Measurements from ENCODE around the gene DDX49. TPM values are rescaled to one million over a fixed set of nuclear protein-coding genes. Genes with fewer than 3 reads are reported as not detected.

Gene DDX49
- total and polyA plus RNA-seq, 9 of the 15 experiments (the other 6 are each of a cell fraction or from before 2014, with no cell fraction given), result 1.1 to 113 (median 45.7) TPM

- TF ChIP-seq REST (IDR thresholded peaks at IDR 0.05; ENCODE audit: borderline replicate concordance), result no peak
- TF ChIP-seq REST (CRISPR knock-in tag; IDR thresholded peaks at IDR 0.05; ENCODE audit: low read depth), result no peak
- peak; percentile 49; the same call in 1 of the 2 replicates for TF ChIP-seq ZNF766 (CRISPR knock-in tag; conservative IDR thresholded peaks at IDR 0.05)
- 0 out of 2 replicates have a peak, but pooled peaks have one; percentile 38 for TF ChIP-seq HIVEP1 (CRISPR knock-in tag; IDR thresholded peaks at IDR 0.05)
- TF ChIP-seq TOE1 (IDR thresholded peaks at IDR 0.05; ENCODE audit: borderline replicate concordance), result no peak
- no peak for TF ChIP-seq TOE1 (CRISPR knock-in tag; IDR thresholded peaks at IDR 0.05; ENCODE audit: borderline replicate concordance, low read depth)
- peak; percentile 48; the same call in 1 of the 2 replicates for TF ChIP-seq POLR2A (conservative IDR thresholded peaks at IDR 0.05)
- peak; percentile 48 for TF ChIP-seq DPF2 (IDR thresholded peaks at IDR 0.05)
- peak; percentile 32; the same call in 1 of the 2 replicates for TF ChIP-seq POLR2G (IDR thresholded peaks at IDR 0.05; ENCODE audit: low read depth, low read length)
- no peak for TF ChIP-seq CREBBP (IDR thresholded peaks at IDR 0.05; ENCODE audit: low read depth, low read length)
- TF ChIP-seq GTF2E2 (tag; IDR thresholded peaks at IDR 0.05), result no peak
- peak; percentile 73 for TF ChIP-seq NR2C2 (CRISPR knock-in tag; IDR thresholded peaks at IDR 0.05)
- TF ChIP-seq NR2C2 (tag; IDR thresholded peaks at IDR 0.05), result peak; percentile 96
- no peak for TF ChIP-seq ZNF124 (CRISPR knock-in tag; IDR thresholded peaks at IDR 0.05)
Observed at GRCh38 chr19:18898607-18899408, 20.7 kb upstream of the DDX49 start (continued).

All from K562 (cell line).